Mucosa of gallbladder (tissue), 1 donor: ENCODE measurements around the gene HTT-AS. TPM values are rescaled to one million over a fixed set of nuclear protein-coding genes. Genes with fewer than 3 reads are reported as not detected.

Source experiments
- DNase-seq: peaks from one replicate; pipeline ENCODE4 v3.0.0-alpha.2; 2020; ENCODE audit warnings: low spot score
- total RNA-seq: library from RNA; stranded (reverse); gene quantifications from one replicate; pipeline ENCODE4 v1.2.1, GENCODE V29; 2021
- donor health status: DM: no; HTN: no; CAD: no.

Gene HTT-AS
- total RNA-seq, 1 donor from 2014 or later = not detected

GRCh38 chr4:3030566-3031356 is 43.6 kb downstream of the HTT-AS start:
- no peak for DNase-seq

GRCh38 chr4:3029464-3029863 is 44.9 kb downstream of the HTT-AS start:
- no peak for DNase-seq

GRCh38 chr4:3026540-3026939 is 47.8 kb downstream of the HTT-AS start:
- DNase-seq = no peak

- DNase-seq = no peak
Observed at GRCh38 chr4:3025881-3026280, 48.5 kb downstream of the HTT-AS start.

GRCh38 chr4:3022651-3023050 is 51.7 kb downstream of the HTT-AS start:
- DNase-seq = no peak

- DNase-seq = no peak
Observed at GRCh38 chr4:3022112-3022511, 52.2 kb downstream of the HTT-AS start.

- no peak for DNase-seq
Observed at GRCh38 chr4:3021627-3022026, 52.7 kb downstream of the HTT-AS start.

- DNase-seq = no peak
Observed at GRCh38 chr4:3021127-3021526, 53.2 kb downstream of the HTT-AS start.

- no peak for DNase-seq
Observed at GRCh38 chr4:3019145-3019846, 55.0 kb downstream of the HTT-AS start.

GRCh38 chr4:3017504-3017903 is 56.8 kb downstream of the HTT-AS start:
- no peak for DNase-seq

- DNase-seq = no peak
Observed at GRCh38 chr4:3016961-3017360, 57.4 kb downstream of the HTT-AS start.

- DNase-seq = peak; percentile 46
Observed at GRCh38 chr4:3013839-3014350, 60.4 kb downstream of the HTT-AS start.

Other genes starting within 250 kb of the HTT-AS start
- gene ADD1, start 230.7 kb downstream of the HTT-AS start, total RNA-seq = 346 TPM
- gene NOP14, start 111.1 kb downstream of the HTT-AS start, total RNA-seq = 17.6 TPM
- 7.3 TPM for gene GRK4, start 111.0 kb downstream of the HTT-AS start, total RNA-seq
- 51.6 TPM for gene HTT, start 143 bp upstream of the HTT-AS start, total RNA-seq
- gene MSANTD1, start 174.6 kb upstream of the HTT-AS start, total RNA-seq = 1.2 TPM
- 47.1 TPM for gene RGS12, start 218.5 kb upstream of the HTT-AS start, total RNA-seq